GM21825 (cell line): ENCODE results near the gene USP1.

Experiments
- ATAC-seq: cut with Tn5 transposase; IDR thresholded peaks from one replicate; pipeline ENCODE4 v1.9.1; 2021; ENCODE audit warnings: mild to moderate bottlenecking, moderate library complexity; ENCODE audit not compliant: unreplicated experiment

Gene USP1

GRCh38 chr1:62481681-62482080 is 44.8 kb downstream of the USP1 start:
- no peak for ATAC-seq

GRCh38 chr1:62484824-62485468 is 48.1 kb downstream of the USP1 start:
- ATAC-seq, result no peak

GRCh38 chr1:62487956-62488355 is 51.1 kb downstream of the USP1 start:
- no peak for ATAC-seq

GRCh38 chr1:62492521-62492920 is 55.7 kb downstream of the USP1 start:
- ATAC-seq, result no peak

GRCh38 chr1:62493656-62494055 is 56.8 kb downstream of the USP1 start:
- ATAC-seq, result no peak

GRCh38 chr1:62494137-62494536 is 57.3 kb downstream of the USP1 start:
- ATAC-seq, result no peak

GRCh38 chr1:62500210-62500609 is 63.4 kb downstream of the USP1 start:
- ATAC-seq, result no peak
